BLaER1 treated with 17β-estradiol and CSF1 and Interleukin-3, amounts not matched to agents 10 nM and 100 nM (cell line): Measurements from ENCODE around the gene MORN1.
"Not testable (repeated sequence)": the region's sequence is repeated elsewhere in the genome, so short reads cannot be mapped to it uniquely, and the experiment has no call there.

ENCODE experiments used
- H3K27ac ChIP-seq, 11 experiments: shearing (Covaris generic); formaldehyde crosslinking; 2 replicates each; pipeline ENCODE4 v1.8.1; 2022
- H3K27me3 ChIP-seq, 11 experiments: shearing (Covaris generic); formaldehyde crosslinking; 2 replicates each; pipeline ENCODE4 v1.8.1; 2022
- H3K36me3 ChIP-seq, 11 experiments: shearing (Covaris generic); formaldehyde crosslinking; 2 replicates each; pipeline ENCODE4 v1.8.1; 2022
- H3K4me1 ChIP-seq, 10 experiments: shearing (Covaris generic); formaldehyde crosslinking; 2 replicates each; pipeline ENCODE4 v1.8.1; 2022
- H3K4me2 ChIP-seq, 11 experiments: shearing (Covaris generic); formaldehyde crosslinking; 2 replicates each; pipeline ENCODE4 v1.8.1; 2022
- H3K4me3 ChIP-seq, 10 experiments: shearing (Covaris generic); formaldehyde crosslinking; 2 replicates each; pipeline ENCODE4 v1.8.1; 2022
- H3K9ac ChIP-seq, 11 experiments: shearing (Covaris generic); formaldehyde crosslinking; 2 replicates each; pipeline ENCODE4 v1.8.1; 2022
- H3K9me3 ChIP-seq, 11 experiments: shearing (Covaris generic); formaldehyde crosslinking; replicated peaks in 1 of 11; 2 replicates each; pipeline ENCODE4 v1.8.1; 2022
- H4K20me1 ChIP-seq, 11 experiments: shearing (Covaris generic); formaldehyde crosslinking; 2 replicates each; pipeline ENCODE4 v1.8.1; 2022
- Cebpa-rat ChIP-seq, 11 experiments: shearing (Covaris generic); IDR thresholded peaks; 2 replicates each; pipeline ENCODE4 v1.8.1; 2022

The MORN1 gene

DNA sequence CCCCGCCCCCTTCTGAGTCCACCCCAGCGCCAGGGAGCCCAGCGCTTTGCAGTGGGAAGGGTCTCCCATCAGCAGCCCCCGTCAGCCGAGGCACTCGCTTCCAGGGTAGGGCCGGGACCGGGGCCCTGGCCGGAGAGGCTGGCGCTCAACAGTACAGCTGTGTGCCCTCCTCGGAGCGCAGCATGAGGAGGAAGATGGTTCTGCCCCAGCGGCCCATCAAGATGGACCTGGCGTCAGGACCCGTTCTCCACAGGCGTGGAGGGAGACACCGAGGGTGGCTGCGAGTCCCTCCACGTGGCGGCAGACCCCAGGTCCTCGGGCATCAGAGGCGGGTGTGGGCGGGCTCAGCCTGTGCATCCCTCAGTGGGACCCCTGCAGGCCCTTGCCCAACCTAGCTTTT, 54.3 kb downstream of the MORN1 start:
- no peaks in the 10 kb centered on the region for H3K9me3 ChIP-seq
- H3K4me2 ChIP-seq = peak overlapping the region in 8 of 11 experiments; percentile 13 to 71 (median 48); a peak in 12 of 22 replicates
- H3K4me3 ChIP-seq = no peak overlapping the region
- H3K27me3 ChIP-seq = peaks cover 0 to 33% (median 3%) of the 10 kb centered on the region in 11 experiments; a peak in 7 of 22 replicates
- no peak for TF ChIP-seq Cebpa-rat (IDR thresholded peaks at IDR 0.05)
- H3K4me1 ChIP-seq = peaks cover 8 to 15% (median 12%) of the 10 kb centered on the region in 10 experiments; a peak in 19 of 20 replicates
- 0 out of 22 replicates have a peak overlapping the region, but pooled peaks of 1 of the 11 experiments have one; percentile 12 for H3K9ac ChIP-seq
- no peak overlapping the region for H3K27ac ChIP-seq
- H4K20me1 ChIP-seq = peaks cover 0 to 37% (median 0%) of the 10 kb centered on the region in 11 experiments; a peak in 4 of 22 replicates
- no peaks in the 10 kb centered on the region for H3K36me3 ChIP-seq

DNA sequence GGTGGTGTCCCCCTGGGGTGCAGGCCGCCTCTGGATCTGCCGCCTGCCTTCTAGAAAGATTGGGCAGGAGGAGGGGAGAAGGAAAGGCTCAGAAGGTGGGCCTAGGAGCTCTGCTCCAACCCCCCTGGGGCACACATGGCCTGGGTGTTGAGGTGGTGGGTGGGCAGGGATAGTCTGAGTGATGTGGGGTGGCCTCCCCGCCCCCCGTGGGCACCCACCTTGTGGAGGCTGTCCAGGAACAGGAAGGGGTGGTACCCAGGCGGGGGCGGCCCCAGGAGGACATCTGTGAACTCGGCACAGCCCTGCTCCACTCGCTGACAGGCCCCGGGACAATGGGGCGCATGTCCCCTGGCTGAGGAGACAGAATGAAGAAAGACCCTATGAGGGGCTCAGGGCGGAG, 54.9 kb downstream of the MORN1 start:
- Histone ChIP-seq H3K36me3 (no peaks in the 10 kb centered on the region), H3K9ac (peak overlapping the region in 4 of 11 experiments; percentile 2 to 50 (median 12); a peak in 4 of 22 replicates), H3K4me1 (peaks cover 8 to 15% (median 12%) of the 10 kb centered on the region in 10 experiments; a peak in 19 of 20 replicates), H3K27ac (no peak overlapping the region), H4K20me1 (peaks cover 0 to 37% (median 0%) of the 10 kb centered on the region in 11 experiments; a peak in 4 of 22 replicates), H3K4me3 (no peak overlapping the region), H3K4me2 (peak overlapping the region; percentile 13 to 71 (median 48); a peak in 20 of 22 replicates), H3K9me3 (no peaks in the 10 kb centered on the region), H3K27me3 (peaks cover 0 to 33% (median 3%) of the 10 kb centered on the region in 11 experiments; a peak in 7 of 22 replicates)
- TF ChIP-seq Cebpa-rat (IDR thresholded peaks at IDR 0.05) = no peak

DNA sequence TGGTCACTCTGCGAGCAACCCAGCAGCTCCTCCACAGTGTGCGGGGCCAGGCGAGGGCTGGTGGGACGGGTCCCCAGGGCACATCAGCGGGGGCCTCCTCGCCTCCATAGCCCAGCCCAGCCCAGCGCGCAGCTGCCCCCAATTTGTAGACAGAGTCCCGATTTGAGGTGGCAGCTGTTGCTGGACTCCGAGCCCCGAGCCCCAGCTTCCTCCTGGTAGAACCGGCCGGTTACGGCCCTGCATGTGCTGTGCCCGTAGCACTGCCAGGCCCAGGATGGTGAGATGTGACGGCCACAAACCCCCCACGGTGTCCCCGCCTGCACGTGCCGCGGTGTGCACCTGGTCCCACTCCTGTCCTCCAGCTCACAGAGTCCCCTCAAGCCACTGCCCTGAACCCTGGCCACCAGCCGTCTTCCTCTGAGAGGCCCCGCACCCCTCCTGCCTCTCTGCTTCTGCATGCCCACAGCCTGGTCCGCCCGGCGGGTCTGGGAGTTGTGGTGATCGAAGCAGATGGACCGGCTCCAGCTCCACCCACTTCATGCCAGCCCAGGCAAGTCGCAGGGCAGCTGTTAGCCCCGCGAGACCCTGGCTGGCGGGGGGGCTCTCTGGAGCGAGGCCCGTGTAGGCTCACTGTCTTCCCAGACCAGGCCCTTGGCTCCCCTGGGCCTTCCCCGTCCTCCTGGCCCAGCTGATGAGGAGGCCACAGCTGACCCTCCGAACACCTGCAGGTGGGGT, 55.5 kb downstream of the MORN1 start:
- H4K20me1 ChIP-seq = peaks cover 0 to 37% (median 0%) of the 10 kb centered on the region in 11 experiments; a peak in 4 of 22 replicates
- no peak overlapping the region for H3K27ac ChIP-seq
- H3K4me3 ChIP-seq = no peak overlapping the region
- peak overlapping the region in 10 of 11 experiments; percentile 33 to 71 (median 53); a peak in 18 of 22 replicates for H3K4me2 ChIP-seq
- H3K9me3 ChIP-seq = no peaks in the 10 kb centered on the region
- peaks cover 0 to 33% (median 3%) of the 10 kb centered on the region in 11 experiments; a peak in 7 of 22 replicates for H3K27me3 ChIP-seq
- peaks cover 8 to 15% (median 12%) of the 10 kb centered on the region in 10 experiments; a peak in 19 of 20 replicates for H3K4me1 ChIP-seq
- no peaks in the 10 kb centered on the region for H3K36me3 ChIP-seq
- no peak for TF ChIP-seq Cebpa-rat (IDR thresholded peaks at IDR 0.05)
- peak overlapping the region in 4 of 11 experiments; percentile 2 to 50 (median 12); a peak in 3 of 22 replicates for H3K9ac ChIP-seq

DNA sequence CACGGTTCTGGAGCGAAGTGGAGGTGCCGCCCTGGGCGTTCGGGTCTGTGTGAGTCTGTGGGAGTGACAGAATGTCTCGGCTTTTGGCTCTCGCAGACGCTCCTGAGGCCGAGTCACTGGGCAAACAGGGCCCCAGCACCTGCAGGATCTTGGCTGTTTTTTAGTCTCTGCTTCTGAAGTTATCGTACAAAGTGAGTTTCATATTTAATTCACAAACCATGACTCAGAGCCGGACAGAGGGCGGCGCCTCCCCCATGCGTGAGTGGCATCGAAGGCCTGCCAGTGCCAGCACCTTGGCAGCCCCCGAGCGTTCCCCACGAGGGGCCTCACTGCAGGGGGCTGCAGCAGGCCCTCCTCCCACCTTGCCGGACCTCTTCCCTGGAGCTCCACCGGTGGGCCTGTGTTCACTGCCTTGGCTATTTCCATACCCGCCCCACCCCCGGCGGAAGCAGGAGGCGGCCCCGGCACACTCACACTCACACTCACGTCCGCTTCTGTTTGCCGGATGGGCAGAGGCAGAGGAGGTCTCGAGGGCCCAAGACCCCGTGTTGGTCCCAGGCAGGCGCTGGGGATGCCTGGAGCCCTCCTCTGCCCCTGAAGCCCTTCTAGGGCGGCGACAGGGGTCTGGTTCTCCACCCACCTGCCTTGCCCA, 56.3 kb downstream of the MORN1 start:
- no peak overlapping the region for H3K4me2 ChIP-seq

DNA sequence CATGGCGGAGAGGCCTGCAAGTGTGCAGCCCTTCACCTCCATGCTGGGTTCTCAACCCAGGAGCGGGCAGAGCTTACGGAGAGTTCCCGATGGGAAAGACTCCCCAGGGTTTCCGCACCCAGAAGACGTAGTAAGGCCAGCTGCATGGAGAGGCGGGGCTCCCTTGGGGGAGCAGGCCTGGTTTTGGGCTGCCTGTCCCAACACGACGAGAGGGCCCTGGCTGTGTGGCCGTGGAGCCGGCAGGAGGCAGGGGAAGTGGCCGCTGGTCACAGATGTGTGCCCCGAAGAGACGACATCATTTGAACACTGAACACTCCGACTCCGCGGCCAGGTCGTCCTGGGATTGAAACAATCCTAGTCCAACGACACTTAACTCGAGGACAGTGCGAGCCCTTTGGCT, 57.0 kb downstream of the MORN1 start:
- no peak overlapping the region for H3K9ac ChIP-seq
- no peak overlapping the region for H3K27ac ChIP-seq
- TF ChIP-seq Cebpa-rat (IDR thresholded peaks at IDR 0.05) = no peak
- H4K20me1 ChIP-seq = peaks cover 0 to 37% (median 0%) of the 10 kb centered on the region in 11 experiments; a peak in 5 of 22 replicates
- no peak overlapping the region for H3K4me3 ChIP-seq
- H3K36me3 ChIP-seq = no peaks in the 10 kb centered on the region
- no peak overlapping the region for H3K4me2 ChIP-seq
- H3K9me3 ChIP-seq = no peaks in the 10 kb centered on the region
- H3K4me1 ChIP-seq = peaks cover 8 to 15% (median 12%) of the 10 kb centered on the region in 10 experiments; a peak in 19 of 20 replicates
- peaks cover 0 to 30% (median 3%) of the 10 kb centered on the region in 11 experiments; a peak in 7 of 22 replicates for H3K27me3 ChIP-seq

More for the DNA sequence above, 56.3 kb downstream of the MORN1 start:
- H3K4me1 ChIP-seq = peaks cover 8 to 15% (median 12%) of the 10 kb centered on the region in 10 experiments; a peak in 19 of 20 replicates
- no peak overlapping the region for H3K4me3 ChIP-seq
- no peaks in the 10 kb centered on the region for H3K36me3 ChIP-seq
- H3K9ac ChIP-seq = no peak overlapping the region
- H3K9me3 ChIP-seq = no peaks in the 10 kb centered on the region
- H4K20me1 ChIP-seq = peaks cover 0 to 37% (median 0%) of the 10 kb centered on the region in 11 experiments; a peak in 5 of 22 replicates
- TF ChIP-seq Cebpa-rat (IDR thresholded peaks at IDR 0.05) = no peak
- peaks cover 0 to 33% (median 3%) of the 10 kb centered on the region in 11 experiments; a peak in 7 of 22 replicates for H3K27me3 ChIP-seq
- no peak overlapping the region for H3K27ac ChIP-seq

DNA sequence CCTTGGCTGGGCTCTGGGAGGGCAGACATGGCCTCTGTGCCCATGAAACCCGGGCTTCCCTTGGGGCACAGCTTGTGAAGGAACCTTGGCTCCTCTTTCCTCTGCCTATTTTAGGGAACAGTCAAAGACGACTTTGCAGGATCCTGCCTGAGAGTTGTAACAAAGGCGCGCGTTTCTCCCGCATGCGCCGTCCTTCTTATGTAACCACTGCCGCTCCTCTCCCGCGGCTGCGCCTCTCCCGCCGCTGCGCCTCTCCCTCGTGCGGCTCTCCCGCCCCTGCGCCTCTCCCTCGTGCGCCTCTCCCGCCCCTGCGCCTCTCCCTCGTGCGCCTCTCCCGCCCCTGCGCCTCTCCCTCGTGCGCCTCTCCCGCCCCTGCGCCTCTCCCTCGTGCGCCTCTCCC, 59.8 kb downstream of the MORN1 start:
- H3K9me3 ChIP-seq, H3K9ac ChIP-seq, H3K27me3 ChIP-seq, H3K27ac ChIP-seq, H3K4me2 ChIP-seq, H3K4me3 ChIP-seq, H3K36me3 ChIP-seq: not testable (repeated sequence)
- peaks cover 4 to 11% (median 8%) of the 10 kb centered on the region in 10 experiments; a peak in 19 of 20 replicates for H3K4me1 ChIP-seq
- peaks cover 0 to 38% (median 0%) of the 10 kb centered on the region in 11 experiments; a peak in 5 of 22 replicates for H4K20me1 ChIP-seq

DNA sequence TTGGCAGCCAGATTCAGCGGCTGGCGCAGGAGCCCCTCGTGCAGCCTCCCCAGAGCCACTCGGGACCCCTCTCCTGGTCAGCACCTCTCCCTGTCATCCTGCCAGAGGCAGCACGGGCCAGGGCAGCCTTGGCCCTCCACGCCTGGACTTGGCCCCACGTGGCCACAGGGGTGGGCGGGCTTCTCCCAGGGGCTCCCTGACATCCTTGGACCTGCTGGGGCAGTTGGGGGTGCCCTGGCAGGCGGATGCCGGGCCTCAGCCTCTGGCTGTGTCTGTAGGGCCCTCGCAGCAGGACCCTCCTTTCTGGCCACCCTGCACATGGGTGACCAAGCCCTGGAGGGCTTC, 60.2 kb downstream of the MORN1 start:
- Histone ChIP-seq H3K27ac (no peak overlapping the region), H3K9me3 (peaks cover 0 to 4% (median 0%) of the 10 kb centered on the region in 11 experiments; a peak in 2 of 22 replicates)
- TF ChIP-seq Cebpa-rat (IDR thresholded peaks at IDR 0.05) = no peak

DNA sequence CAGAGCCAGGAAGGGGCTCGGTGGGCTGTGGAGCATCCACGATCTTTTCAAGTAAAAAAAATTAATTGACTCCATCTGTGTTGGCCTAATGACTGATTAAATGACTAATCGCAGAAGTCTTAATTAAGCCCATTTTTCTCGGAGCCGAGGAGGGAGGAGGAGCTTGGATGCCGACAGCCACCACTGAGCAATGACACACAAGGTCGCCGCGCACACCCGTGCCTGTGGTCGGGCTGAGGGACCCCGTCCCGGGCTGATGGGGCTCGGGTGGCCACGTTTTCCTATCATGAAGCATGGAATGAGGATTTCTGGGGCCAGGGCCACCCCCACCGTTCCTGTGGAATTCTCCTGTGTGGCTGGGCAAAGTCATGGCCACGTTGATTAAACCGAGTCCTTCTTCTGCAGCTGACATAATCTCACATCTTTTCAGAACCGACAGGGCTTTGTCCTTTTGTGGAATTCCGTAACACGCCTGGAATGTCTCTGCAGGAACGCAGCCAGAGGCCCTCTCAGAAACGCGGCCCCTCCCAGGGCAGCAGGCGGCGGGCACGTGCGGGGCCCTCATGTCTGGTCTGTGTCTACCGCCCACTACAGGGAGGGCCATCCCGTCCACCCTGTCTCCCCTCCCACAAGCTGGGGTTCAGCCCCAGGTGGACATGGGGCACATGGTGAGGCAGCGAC, 60.7 kb downstream of the MORN1 start:
- peaks cover 0 to 33% (median 0%) of the 10 kb centered on the region in 11 experiments; a peak in 5 of 22 replicates for H4K20me1 ChIP-seq
- no peak for TF ChIP-seq Cebpa-rat (IDR thresholded peaks at IDR 0.05)
- H3K27me3 ChIP-seq = no peaks in the 10 kb centered on the region; a peak in 2 of 22 replicates
- H3K36me3 ChIP-seq = no peaks in the 10 kb centered on the region
- peaks cover 0 to 1% (median 0%) of the 10 kb centered on the region in 10 experiments; a peak in 2 of 20 replicates for H3K4me1 ChIP-seq
- H3K4me2 ChIP-seq = no peak overlapping the region
- no peak overlapping the region for H3K4me3 ChIP-seq
- no peak overlapping the region for H3K27ac ChIP-seq
- H3K9me3 ChIP-seq = peaks cover 0 to 9% (median 4%) of the 10 kb centered on the region in 11 experiments; a peak in 14 of 22 replicates
- H3K9ac ChIP-seq = no peak overlapping the region

More for the DNA sequence above, 60.2 kb downstream of the MORN1 start:
- Histone ChIP-seq H3K4me1 (peaks cover under 1 to 7% (median 4%) of the 10 kb centered on the region in 10 experiments; a peak in 17 of 20 replicates), H3K4me3 (no peak overlapping the region), H4K20me1 (peaks cover 0 to 38% (median 0%) of the 10 kb centered on the region in 11 experiments; a peak in 5 of 22 replicates), H3K9ac (no peak overlapping the region), H3K4me2 (no peak overlapping the region), H3K36me3 (no peaks in the 10 kb centered on the region), H3K27me3 (peaks cover 0 to 3% (median 0%) of the 10 kb centered on the region in 11 experiments; a peak in 4 of 22 replicates)
